Measurements from ENCODE around the gene NT5DC1.

DNA sequence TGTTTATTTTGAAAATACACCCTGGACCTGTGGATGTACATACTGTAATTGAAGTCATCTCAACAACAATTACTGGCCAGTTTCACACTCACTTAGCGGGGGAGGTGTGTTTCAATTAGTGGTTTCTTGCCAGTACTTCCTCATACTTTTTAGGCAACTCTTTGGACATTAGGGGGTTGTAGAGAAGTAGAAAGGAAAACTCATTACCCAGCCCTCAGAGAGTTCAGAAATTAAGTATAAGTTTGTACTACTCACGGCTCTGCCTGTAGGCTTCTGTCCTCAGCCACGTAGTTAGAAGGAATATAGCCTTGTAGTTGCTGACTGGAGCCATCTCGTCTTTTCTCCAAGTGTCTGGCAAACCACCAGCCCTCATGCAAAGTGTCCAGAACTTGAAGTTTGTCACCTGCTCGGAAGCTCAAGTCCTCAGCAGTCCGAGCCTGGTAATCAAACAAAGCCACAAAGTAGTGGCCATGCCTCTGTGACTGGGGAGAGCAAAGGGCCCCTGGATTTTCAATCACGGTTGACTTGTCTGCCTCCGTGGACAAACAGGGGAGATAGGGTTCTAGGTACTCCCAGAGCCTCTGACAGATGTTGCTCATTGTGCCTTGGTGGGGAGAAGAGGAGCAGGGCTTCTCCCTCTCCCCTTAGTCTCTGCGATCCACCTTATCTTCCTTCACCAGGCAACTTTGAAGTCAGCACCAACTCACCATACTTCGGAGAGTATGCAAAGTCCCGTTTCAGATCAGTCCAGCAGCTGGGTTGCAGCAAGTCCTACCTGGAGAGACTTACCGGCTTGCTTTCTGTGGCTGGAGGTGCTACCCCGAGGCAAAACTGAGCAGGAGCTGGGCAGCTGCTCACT lies 40.7 kb upstream of the NT5DC1 start:
- TF ChIP-seq CTCF (conservative IDR thresholded peaks at IDR 0.05), result no peak
- no peak for TF ChIP-seq ZFX (IDR thresholded peaks at IDR 0.05)
